ENCODE data around the gene MCU.

DNA sequence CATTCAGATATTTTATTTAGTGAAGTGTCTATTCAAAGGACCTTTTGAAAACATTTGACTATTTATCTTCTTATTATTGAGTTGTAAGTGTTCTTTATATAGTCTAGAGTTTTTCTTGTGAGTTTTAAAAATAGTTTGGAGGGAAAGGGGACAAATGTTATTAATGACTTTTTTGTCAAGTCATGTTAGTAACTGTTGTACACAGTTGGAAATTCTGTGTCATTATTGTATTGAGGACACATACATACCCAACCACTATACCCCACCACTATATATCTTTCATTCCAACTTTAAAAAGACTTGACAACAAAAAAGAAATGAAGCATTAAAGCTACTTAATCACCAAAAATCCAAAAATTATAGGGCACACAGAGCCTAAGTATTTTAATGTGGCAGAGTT, 148.4 kb downstream of the MCU start:
- TF ChIP-seq, protein P1, sequence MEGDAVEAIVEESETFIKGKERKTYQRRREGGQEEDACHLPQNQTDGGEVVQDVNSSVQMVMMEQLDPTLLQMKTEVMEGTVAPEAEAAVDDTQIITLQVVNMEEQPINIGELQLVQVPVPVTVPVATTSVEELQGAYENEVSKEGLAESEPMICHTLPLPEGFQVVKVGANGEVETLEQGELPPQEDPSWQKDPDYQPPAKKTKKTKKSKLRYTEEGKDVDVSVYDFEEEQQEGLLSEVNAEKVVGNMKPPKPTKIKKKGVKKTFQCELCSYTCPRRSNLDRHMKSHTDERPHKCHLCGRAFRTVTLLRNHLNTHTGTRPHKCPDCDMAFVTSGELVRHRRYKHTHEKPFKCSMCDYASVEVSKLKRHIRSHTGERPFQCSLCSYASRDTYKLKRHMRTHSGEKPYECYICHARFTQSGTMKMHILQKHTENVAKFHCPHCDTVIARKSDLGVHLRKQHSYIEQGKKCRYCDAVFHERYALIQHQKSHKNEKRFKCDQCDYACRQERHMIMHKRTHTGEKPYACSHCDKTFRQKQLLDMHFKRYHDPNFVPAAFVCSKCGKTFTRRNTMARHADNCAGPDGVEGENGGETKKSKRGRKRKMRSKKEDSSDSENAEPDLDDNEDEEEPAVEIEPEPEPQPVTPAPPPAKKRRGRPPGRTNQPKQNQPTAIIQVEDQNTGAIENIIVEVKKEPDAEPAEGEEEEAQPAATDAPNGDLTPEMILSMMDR (IDR thresholded peaks at IDR 0.05), result no peak
- TF ChIP-seq POLR2A (IDR thresholded peaks at IDR 0.05) (no peak), POLR2AphosphoS5 (IDR thresholded peaks at IDR 0.05; ENCODE audit: insufficient read depth in 1 of 2, low read depth in 1 of 2) (no peak)
